MM.1S (cell line): ENCODE data around the gene PPIG.

Experiments used
- CTCF ChIP-seq: fragments of 300-600 bp; sonication (generic); IDR thresholded peaks from 2 replicates; pipeline ENCODE4 v1.5.1; 2016; ENCODE audit warnings: antibody characterized with exemption, low read length, mixed read lengths
- EZH2 ChIP-seq: fragments of 300-600 bp; sonication (generic); optimal IDR thresholded peaks from 2 replicates; pipeline ENCODE3; 2017; ENCODE audit warnings: low read depth, mild to moderate bottlenecking, antibody characterized with exemption, low read length, mixed read lengths
- EZH2phosphoT487 ChIP-seq: fragments of 300-600 bp; sonication (generic); IDR thresholded peaks from 2 replicates; pipeline ENCODE4 v1.6.1; 2018; ENCODE audit warnings: antibody characterized with exemption, low read length

GRCh38 chr2:169663247-169663646 lies 79.1 kb downstream of the PPIG start:
- TF ChIP-seq CTCF, result no peak
- TF ChIP-seq EZH2phosphoT487, result no peak
- TF ChIP-seq EZH2, result no peak
